Mucosa of rectum (tissue), 2 donors: ENCODE data around the gene PTGES2.

Source experiments
- H3K27ac ChIP-seq, 2 donors: one replicate each; pipeline ENCODE4 v1.7.0; 2013; ENCODE audit warnings: inconsistent platforms in 2 of 2, low read depth in 2 of 2, low read length in 2 of 2
- H3K27me3 ChIP-seq, 2 donors: one replicate each; pipeline ENCODE4 v1.7.0; 2013; ENCODE audit warnings: low read length in 2 of 2; ENCODE audit not compliant: control insufficient read depth in 2 of 2, insufficient read depth in 2 of 2
- H3K36me3 ChIP-seq, 2 donors: one replicate each; pipeline ENCODE4 v1.7.0; 2013; ENCODE audit warnings: low read length in 2 of 2; ENCODE audit not compliant: control insufficient read depth in 2 of 2, insufficient read depth in 2 of 2
- H3K4me1 ChIP-seq, 2 donors: one replicate each; pipeline ENCODE4 v1.7.0; 2013; ENCODE audit warnings: low read length in 2 of 2, mild to moderate bottlenecking in 1 of 2; ENCODE audit not compliant: control insufficient read depth in 2 of 2, insufficient read depth in 2 of 2
- H3K4me3 ChIP-seq, 2 donors: one replicate each; pipeline ENCODE4 v1.7.0; 2013; ENCODE audit warnings: low read length in 2 of 2
- H3K9ac ChIP-seq, 2 donors: one replicate each; pipeline ENCODE4 v1.7.0; 2013; ENCODE audit warnings: low read length in 2 of 2, low read depth in 1 of 2, mild to moderate bottlenecking in 1 of 2
- H3K9me3 ChIP-seq, 2 donors: one replicate each; pipeline ENCODE4 v1.7.0; 2013; ENCODE audit warnings: low read length in 2 of 2; ENCODE audit not compliant: control insufficient read depth in 2 of 2
- donor health status: healthy.
- donor health status: Normal muscosa, but diverticular disease.

Gene PTGES2

GRCh38 chr9:128108269-128109049 lies 19.1 kb downstream of the PTGES2 start:
- peak overlapping the region in 1 of 2 donors; percentile 70 for H3K9ac ChIP-seq
- H3K36me3 ChIP-seq, result peaks cover 40 to 45% of the 10 kb centered on the region in 2 donors
- H3K27ac ChIP-seq, result peak overlapping the region; percentile 79 to 92
- no peaks in the 10 kb centered on the region for H3K27me3 ChIP-seq
- H3K4me3 ChIP-seq, result no peak overlapping the region
- no peaks in the 10 kb centered on the region for H3K9me3 ChIP-seq
- peaks cover 26 to 47% of the 10 kb centered on the region in 2 donors for H3K4me1 ChIP-seq

- Histone ChIP-seq H3K27ac (no peak overlapping the region), H3K4me1 (peaks cover 27 to 46% of the 10 kb centered on the region in 2 donors), H3K36me3 (peaks cover 46 to 52% of the 10 kb centered on the region in 2 donors), H3K27me3 (no peaks in the 10 kb centered on the region), H3K4me3 (no peak overlapping the region), H3K9me3 (no peaks in the 10 kb centered on the region), H3K9ac (no peak overlapping the region)
Observed at GRCh38 chr9:128107468-128108268, 19.9 kb downstream of the PTGES2 start.

GRCh38 chr9:128106940-128107467 lies 20.5 kb downstream of the PTGES2 start:
- H3K4me3 ChIP-seq, result no peak overlapping the region
- H3K36me3 ChIP-seq, result peaks cover 52 to 59% of the 10 kb centered on the region in 2 donors
- H3K27ac ChIP-seq, result no peak overlapping the region
- H3K9me3 ChIP-seq, result no peaks in the 10 kb centered on the region
- H3K4me1 ChIP-seq, result peaks cover 27 to 46% of the 10 kb centered on the region in 2 donors
- no peak overlapping the region for H3K9ac ChIP-seq
- H3K27me3 ChIP-seq, result no peaks in the 10 kb centered on the region

- Histone ChIP-seq H3K36me3 (peaks cover 56 to 64% of the 10 kb centered on the region in 2 donors), H3K9me3 (no peaks in the 10 kb centered on the region), H3K9ac (peak overlapping the region in 1 of 2 donors; percentile 9), H3K4me3 (no peak overlapping the region), H3K27me3 (no peaks in the 10 kb centered on the region), H3K27ac (no peak overlapping the region), H3K4me1 (peaks cover 27 to 41% of the 10 kb centered on the region in 2 donors)
Observed at GRCh38 chr9:128106181-128106939, 21.2 kb downstream of the PTGES2 start.

GRCh38 chr9:128105538-128106175 lies 21.9 kb downstream of the PTGES2 start:
- Histone ChIP-seq H3K27me3 (no peaks in the 10 kb centered on the region), H3K9ac (peak overlapping the region in 1 of 2 donors; percentile 9), H3K4me3 (no peak overlapping the region), H3K36me3 (peaks cover 63 to 66% of the 10 kb centered on the region in 2 donors), H3K27ac (peak overlapping the region in 1 of 2 donors; percentile 3), H3K9me3 (no peaks in the 10 kb centered on the region), H3K4me1 (peaks cover 27 to 36% of the 10 kb centered on the region in 2 donors)

GRCh38 chr9:128104171-128104618 lies 23.3 kb downstream of the PTGES2 start:
- Histone ChIP-seq H3K9ac (peak overlapping the region; percentile 68 to 74), H3K4me1 (peaks cover 29 to 42% of the 10 kb centered on the region in 2 donors), H3K4me3 (no peak overlapping the region), H3K27ac (peak overlapping the region; percentile 83 to 84), H3K27me3 (no peaks in the 10 kb centered on the region), H3K36me3 (peaks cover 65 to 67% of the 10 kb centered on the region in 2 donors), H3K9me3 (no peaks in the 10 kb centered on the region)

- Histone ChIP-seq H3K4me3 (no peak overlapping the region), H3K27me3 (no peaks in the 10 kb centered on the region), H3K9ac (peak overlapping the region; percentile 32 to 74), H3K4me1 (peaks cover 32 to 42% of the 10 kb centered on the region in 2 donors), H3K36me3 (peaks cover 63% of the 10 kb centered on the region in 2 donors), H3K9me3 (no peaks in the 10 kb centered on the region), H3K27ac (peak overlapping the region; percentile 83 to 84)
Observed at GRCh38 chr9:128103589-128103962, 24.0 kb downstream of the PTGES2 start.

- Histone ChIP-seq H3K36me3 (peaks cover 59 to 62% of the 10 kb centered on the region in 2 donors), H3K27me3 (no peaks in the 10 kb centered on the region), H3K9me3 (no peaks in the 10 kb centered on the region), H3K4me1 (peaks cover 37 to 43% of the 10 kb centered on the region in 2 donors), H3K27ac (peak overlapping the region in 1 of 2 donors; percentile 84), H3K4me3 (no peak overlapping the region), H3K9ac (peak overlapping the region; percentile 32 to 74)
Observed at GRCh38 chr9:128102861-128103588, 24.5 kb downstream of the PTGES2 start.

GRCh38 chr9:128102196-128102595 lies 25.3 kb downstream of the PTGES2 start:
- Histone ChIP-seq H3K36me3 (peaks cover 51 to 54% of the 10 kb centered on the region in 2 donors), H3K9me3 (no peaks in the 10 kb centered on the region), H3K9ac (no peak overlapping the region), H3K4me1 (peaks cover 42 to 46% of the 10 kb centered on the region in 2 donors), H3K27me3 (no peaks in the 10 kb centered on the region), H3K27ac (no peak overlapping the region), H3K4me3 (no peak overlapping the region)
